Panc1 (cell line): ENCODE data around the gene POLD1. TPM values are rescaled to one million over a fixed set of nuclear protein-coding genes. Genes with fewer than 3 reads are reported as not detected.

Experiments used
- ATAC-seq: fragments of 200-7000 bp; cut with Tn5 transposase; 2 replicates; pipeline ENCODE4 v1.9.1; 2020; ENCODE audit warnings: mild to moderate bottlenecking, moderate library complexity
- BruUV-seq: library from RNA; stranded (reverse); fragments of 400-500 nt; replicated peaks from 2 replicates; lab custom pipeline; 2021; lab: Mats Ljungman, UMichigan
- CTCF ChIA-PET: fragments of 300-600 bp; sonication (Branson Sonifier 250); formaldehyde crosslinking; loops from one replicate; lab custom pipeline; 2022; ENCODE audit warnings: antibody characterized with exemption; lab: Charles Lee
- POLR2A ChIA-PET: fragments of 300-600 bp; sonication (Branson Sonifier 250); formaldehyde crosslinking; loops from one replicate; lab custom pipeline; 2022; ENCODE audit warnings: antibody characterized with exemption; lab: Charles Lee
- DNase-seq: peaks from one replicate; pipeline ENCODE4 v3.0.0-alpha.2; 2010; ENCODE audit warnings: low read depth, low spot score
- H3K27ac ChIP-seq: 2 replicates; pipeline ENCODE4 v1.5.1; 2011; ENCODE audit warnings: mild to moderate bottlenecking, low read length, inconsistent platforms
- H3K27me3 ChIP-seq: fragments of 200-500 bp; sonication (Bioruptor generic); 2 replicates; pipeline ENCODE4 v1.6.0; 2014; ENCODE audit warnings: low read length, inconsistent platforms; ENCODE audit not compliant: control insufficient read depth, insufficient read depth
- H3K36me3 ChIP-seq: fragments of 200-500 bp; sonication (Bioruptor generic); 2 replicates; pipeline ENCODE4 v1.5.1; 2014; ENCODE audit warnings: inconsistent platforms, mild to moderate bottlenecking, low read length, moderate library complexity; ENCODE audit not compliant: control insufficient read depth, insufficient read depth
- H3K4me1 ChIP-seq: 2 replicates; pipeline ENCODE4 v1.5.1; 2011; ENCODE audit warnings: inconsistent platforms, mild to moderate bottlenecking, low read length, moderate library complexity; ENCODE audit not compliant: control insufficient read depth, insufficient read depth
- H3K4me3 ChIP-seq, 2 experiments: 2 replicates each; pipeline ENCODE4 v1.5.1; 2011 to 2012; ENCODE audit warnings: low read depth in 2 of 2, low read length in 2 of 2, mild to moderate bottlenecking in 2 of 2, inconsistent platforms in 1 of 2, moderate library complexity in 1 of 2
- H3K9me3 ChIP-seq: fragments of 200-500 bp; sonication (Bioruptor generic); 2 replicates; pipeline ENCODE4 v1.5.1; 2014; ENCODE audit warnings: low read depth, mild to moderate bottlenecking, inconsistent platforms, low read length, moderate library complexity; ENCODE audit not compliant: control insufficient read depth, insufficient read depth
- POLR2AphosphoS5 ChIP-seq: IDR thresholded peaks from 2 replicates; pipeline ENCODE4 v1.6.1; 2012; ENCODE audit warnings: mild to moderate bottlenecking, low read depth, low read length, moderate library complexity
- SIN3A ChIP-seq: IDR thresholded peaks from 2 replicates; pipeline ENCODE4 v1.6.1; 2012; ENCODE audit warnings: low read depth, mild to moderate bottlenecking, low read length, moderate library complexity, borderline replicate concordance; ENCODE audit not compliant: insufficient read depth
- TCF7L2 ChIP-seq: IDR thresholded peaks from 2 replicates; pipeline ENCODE4 v1.6.1; 2011; ENCODE audit warnings: mild to moderate bottlenecking, low read depth, low read length, inconsistent platforms
- in situ Hi-C: cut with HindIII; loops from 2 replicates; pipeline ENCODE4 v1.10.0; 2016; ENCODE audit warnings: low sequenced_read_pairs, low pct_unique_long_range_greater_than_20kb
- intact Hi-C: fragments of 100-400 bp; cut with micrococcal nuclease; formaldehyde crosslinking; loops from one replicate; pipeline ENCODE4 v1.10.0; 2022; ENCODE audit not compliant: unreplicated experiment
- total RNA-seq: library from RNA; stranded (reverse); gene quantifications from one replicate; pipeline ENCODE4 v1.2.1, GENCODE V29; 2021; ENCODE audit not compliant: unreplicated experiment
- TF ChIP-seq, protein P1 (sequence below), 2 experiments: IDR thresholded peaks; 2 replicates each; pipeline ENCODE4 v1.6.1; 2011 to 2012; ENCODE audit warnings: low read depth in 2 of 2, control low read depth in 1 of 2, low read length in 1 of 2, mild to moderate bottlenecking in 1 of 2, moderate library complexity in 1 of 2; ENCODE audit not compliant: insufficient read depth in 1 of 2
- TF ChIP-seq, protein P2 (sequence below): fragments of 450-650 bp; IDR thresholded peaks from 2 replicates; pipeline ENCODE4 v1.5.1; 2017; ENCODE audit warnings: mild to moderate bottlenecking

The POLD1 gene
- total RNA-seq, 1 experiment from 2014 or later: 71.7 TPM

DNA sequence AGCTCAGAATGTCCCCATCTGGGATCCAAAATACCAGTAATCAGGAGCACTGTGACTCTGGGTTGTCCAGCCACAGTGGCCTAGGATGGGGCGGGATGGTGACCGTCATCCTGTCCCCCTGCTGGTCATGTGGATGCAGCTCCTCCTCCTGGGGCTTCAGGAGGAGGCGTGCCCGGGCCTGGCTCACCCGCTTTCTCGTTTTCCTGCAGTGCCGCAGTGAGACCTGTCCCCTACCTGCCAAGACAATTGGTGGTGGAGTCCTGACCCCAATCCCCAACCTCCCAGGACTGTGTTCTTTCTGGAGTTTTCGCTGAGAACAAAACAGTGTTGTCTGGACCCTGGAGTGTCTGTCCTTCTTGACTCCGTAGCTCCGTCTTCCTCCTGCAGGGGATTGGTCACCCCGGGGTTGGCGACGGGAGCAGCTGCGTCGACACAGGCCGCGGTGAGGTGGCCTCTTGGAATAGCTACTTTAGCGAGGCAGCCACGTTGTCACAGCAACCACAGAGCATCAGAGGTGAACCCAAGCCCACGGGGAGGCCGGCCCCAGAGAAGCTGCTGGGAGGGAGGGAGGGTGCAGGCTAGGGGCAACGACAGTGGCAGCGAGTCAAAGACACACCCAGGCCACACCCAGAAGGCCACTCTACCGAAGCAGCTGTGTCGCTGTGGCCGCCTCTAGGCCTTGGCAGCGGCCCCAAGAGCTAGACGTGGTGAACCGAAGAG is 82.0 kb downstream of the POLD1 start:
- ChIA-PET CTCF (no interaction called here), POLR2A (no interaction called here)
- TF ChIP-seq TCF7L2: no peak
- H3K27ac ChIP-seq: no peak overlapping the region
- no peak for DNase-seq
- H3K4me1 ChIP-seq: no peaks in the 10 kb centered on the region; the same call in 1 of the 2 replicates
- no peak overlapping the region for H3K4me3 ChIP-seq
- H3K27me3 ChIP-seq: no peaks in the 10 kb centered on the region
- no peaks in the 10 kb centered on the region for H3K36me3 ChIP-seq
- BruUV-seq: no TSS peak
- intact Hi-C loops (no loop called here), in situ Hi-C loops (no loop called here)
- ATAC-seq: no peak
- no peaks in the 10 kb centered on the region for H3K9me3 ChIP-seq

DNA sequence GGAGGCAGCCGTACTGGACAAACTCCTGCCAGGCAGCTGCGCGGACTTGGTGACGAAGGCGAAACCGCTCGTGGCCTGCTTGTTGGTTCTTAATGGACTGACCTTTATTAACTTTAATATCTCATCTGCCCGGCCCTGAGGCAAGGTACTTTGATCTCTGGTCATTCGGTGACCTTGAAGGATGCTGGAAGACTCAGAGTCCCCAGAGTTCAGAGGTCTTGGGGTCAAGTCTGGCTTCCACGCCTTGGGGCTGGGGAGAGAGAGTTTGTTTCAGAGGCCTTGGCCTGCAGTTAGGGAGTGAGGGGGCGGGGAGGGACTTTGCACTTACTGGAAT is 82.5 kb downstream of the POLD1 start:
- ChIA-PET POLR2A (no interaction called here), CTCF (no interaction called here)
- Histone ChIP-seq H3K27me3 (no peaks in the 10 kb centered on the region), H3K4me1 (no peaks in the 10 kb centered on the region), H3K27ac (no peak overlapping the region), H3K36me3 (no peaks in the 10 kb centered on the region), H3K9me3 (no peaks in the 10 kb centered on the region), H3K4me3 (no peak overlapping the region)
- in situ Hi-C loops: no loop called here
- intact Hi-C loops: no loop called here
- DNase-seq (no peak), ATAC-seq (no peak)
- no TSS peak for BruUV-seq
- TF ChIP-seq, protein P1, sequence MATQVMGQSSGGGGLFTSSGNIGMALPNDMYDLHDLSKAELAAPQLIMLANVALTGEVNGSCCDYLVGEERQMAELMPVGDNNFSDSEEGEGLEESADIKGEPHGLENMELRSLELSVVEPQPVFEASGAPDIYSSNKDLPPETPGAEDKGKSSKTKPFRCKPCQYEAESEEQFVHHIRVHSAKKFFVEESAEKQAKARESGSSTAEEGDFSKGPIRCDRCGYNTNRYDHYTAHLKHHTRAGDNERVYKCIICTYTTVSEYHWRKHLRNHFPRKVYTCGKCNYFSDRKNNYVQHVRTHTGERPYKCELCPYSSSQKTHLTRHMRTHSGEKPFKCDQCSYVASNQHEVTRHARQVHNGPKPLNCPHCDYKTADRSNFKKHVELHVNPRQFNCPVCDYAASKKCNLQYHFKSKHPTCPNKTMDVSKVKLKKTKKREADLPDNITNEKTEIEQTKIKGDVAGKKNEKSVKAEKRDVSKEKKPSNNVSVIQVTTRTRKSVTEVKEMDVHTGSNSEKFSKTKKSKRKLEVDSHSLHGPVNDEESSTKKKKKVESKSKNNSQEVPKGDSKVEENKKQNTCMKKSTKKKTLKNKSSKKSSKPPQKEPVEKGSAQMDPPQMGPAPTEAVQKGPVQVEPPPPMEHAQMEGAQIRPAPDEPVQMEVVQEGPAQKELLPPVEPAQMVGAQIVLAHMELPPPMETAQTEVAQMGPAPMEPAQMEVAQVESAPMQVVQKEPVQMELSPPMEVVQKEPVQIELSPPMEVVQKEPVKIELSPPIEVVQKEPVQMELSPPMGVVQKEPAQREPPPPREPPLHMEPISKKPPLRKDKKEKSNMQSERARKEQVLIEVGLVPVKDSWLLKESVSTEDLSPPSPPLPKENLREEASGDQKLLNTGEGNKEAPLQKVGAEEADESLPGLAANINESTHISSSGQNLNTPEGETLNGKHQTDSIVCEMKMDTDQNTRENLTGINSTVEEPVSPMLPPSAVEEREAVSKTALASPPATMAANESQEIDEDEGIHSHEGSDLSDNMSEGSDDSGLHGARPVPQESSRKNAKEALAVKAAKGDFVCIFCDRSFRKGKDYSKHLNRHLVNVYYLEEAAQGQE (IDR thresholded peaks at IDR 0.05; ENCODE audit: insufficient read depth in 1 of 2, low read depth in 2 of 2, low read length in 1 of 2): no peak
- TF ChIP-seq POLR2AphosphoS5: no peak
- TF ChIP-seq, protein P2, sequence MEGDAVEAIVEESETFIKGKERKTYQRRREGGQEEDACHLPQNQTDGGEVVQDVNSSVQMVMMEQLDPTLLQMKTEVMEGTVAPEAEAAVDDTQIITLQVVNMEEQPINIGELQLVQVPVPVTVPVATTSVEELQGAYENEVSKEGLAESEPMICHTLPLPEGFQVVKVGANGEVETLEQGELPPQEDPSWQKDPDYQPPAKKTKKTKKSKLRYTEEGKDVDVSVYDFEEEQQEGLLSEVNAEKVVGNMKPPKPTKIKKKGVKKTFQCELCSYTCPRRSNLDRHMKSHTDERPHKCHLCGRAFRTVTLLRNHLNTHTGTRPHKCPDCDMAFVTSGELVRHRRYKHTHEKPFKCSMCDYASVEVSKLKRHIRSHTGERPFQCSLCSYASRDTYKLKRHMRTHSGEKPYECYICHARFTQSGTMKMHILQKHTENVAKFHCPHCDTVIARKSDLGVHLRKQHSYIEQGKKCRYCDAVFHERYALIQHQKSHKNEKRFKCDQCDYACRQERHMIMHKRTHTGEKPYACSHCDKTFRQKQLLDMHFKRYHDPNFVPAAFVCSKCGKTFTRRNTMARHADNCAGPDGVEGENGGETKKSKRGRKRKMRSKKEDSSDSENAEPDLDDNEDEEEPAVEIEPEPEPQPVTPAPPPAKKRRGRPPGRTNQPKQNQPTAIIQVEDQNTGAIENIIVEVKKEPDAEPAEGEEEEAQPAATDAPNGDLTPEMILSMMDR: no peak
- TF ChIP-seq SIN3A: no peak
- no peak for TF ChIP-seq TCF7L2

DNA sequence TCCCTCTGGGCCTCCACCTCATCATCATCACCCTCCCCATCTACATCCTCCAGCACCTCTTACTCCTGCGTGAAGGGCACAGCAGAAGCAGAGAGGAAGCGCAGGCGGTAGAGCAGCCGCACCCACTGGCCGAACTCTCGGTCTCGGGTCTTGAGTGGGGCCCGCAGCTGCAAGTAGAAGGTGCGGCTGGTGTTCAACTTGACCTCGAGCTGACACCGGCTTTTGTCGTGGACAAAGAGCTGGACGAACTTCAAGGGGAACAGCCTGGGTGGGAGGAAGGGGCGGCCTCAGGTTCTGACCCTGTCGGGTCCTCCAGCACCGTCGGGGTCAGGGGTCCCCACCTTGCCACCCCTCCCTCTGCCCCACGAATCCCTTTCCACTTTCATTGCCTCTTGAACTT is 83.4 kb downstream of the POLD1 start:
- CTCF ChIA-PET: no interaction called here
- in situ Hi-C loops: no loop called here
- no TSS peak for BruUV-seq

More for the DNA sequence above, 83.4 kb downstream of the POLD1 start:
- no peaks in the 10 kb centered on the region for H3K9me3 ChIP-seq
- no peaks in the 10 kb centered on the region for H3K27me3 ChIP-seq
- no peaks in the 10 kb centered on the region for H3K36me3 ChIP-seq
- no peak for ATAC-seq
- no peaks in the 10 kb centered on the region for H3K4me1 ChIP-seq
- H3K4me3 ChIP-seq: no peak overlapping the region
- intact Hi-C loops: no loop called here
- POLR2A ChIA-PET: no interaction called here
- no peak for DNase-seq
- H3K27ac ChIP-seq: no peak overlapping the region
- TF ChIP-seq, protein P1 (IDR thresholded peaks at IDR 0.05; ENCODE audit: insufficient read depth in 1 of 2, low read depth in 2 of 2, low read length in 1 of 2): no peak
- TF ChIP-seq POLR2AphosphoS5 (no peak), SIN3A (no peak), TCF7L2 (no peak)
- TF ChIP-seq, protein P2: no peak
